ENCODE results near the gene DCST1. TPM values are rescaled to one million over a fixed set of nuclear protein-coding genes. Genes with fewer than 3 reads are reported as not detected.

The DCST1 gene
- total and polyA plus RNA-seq, 2 of the 13 experiments (the other 11 are each of a cell fraction or from before 2014, with no cell fraction given): 0.04 TPM; not detected in 1

- TF ChIP-seq ZNF101 (CRISPR knock-in tag; IDR thresholded peaks at IDR 0.05; ENCODE audit: borderline replicate concordance, low read depth): no peak
- TF ChIP-seq ZNF569 (CRISPR knock-in tag; IDR thresholded peaks at IDR 0.05; ENCODE audit: borderline replicate concordance): no peak
- no peak for TF ChIP-seq HNF4G (IDR thresholded peaks at IDR 0.05; ENCODE audit: borderline replicate concordance, low read depth, low read length)
- no peak for TF ChIP-seq HNF4G (CRISPR knock-in tag; IDR thresholded peaks at IDR 0.05; ENCODE audit: borderline replicate concordance, low read depth)
- peak; percentile 99 for TF ChIP-seq HNRNPL (IDR thresholded peaks at IDR 0.05; ENCODE audit: low read depth, low read length)
- peak; percentile 84; the same call in 1 of the 2 replicates for TF ChIP-seq SSRP1 (CRISPR knock-in tag; IDR thresholded peaks at IDR 0.05)
- TF ChIP-seq KDM2A (CRISPR knock-in tag; IDR thresholded peaks at IDR 0.05; ENCODE audit: borderline replicate concordance, low read depth): peak; percentile 99
- TF ChIP-seq HNRNPH1 (optimal IDR thresholded peaks at IDR 0.05; ENCODE audit: low read depth, low read length): no peak
- TF ChIP-seq PPARG (CRISPR knock-in tag; conservative IDR thresholded peaks at IDR 0.05): peak; percentile 66
- peak; percentile 71 for TF ChIP-seq PHF20 (CRISPR knock-in tag; IDR thresholded peaks at IDR 0.05)
- TF ChIP-seq ZNF30 (CRISPR knock-in tag; IDR thresholded peaks at IDR 0.05): no peak
- no peak for TF ChIP-seq ZUFSP (CRISPR knock-in tag; IDR thresholded peaks at IDR 0.05; ENCODE audit: borderline replicate concordance)
- peak; percentile 72; the same call in 1 of the 2 replicates for TF ChIP-seq ZNF225 (CRISPR knock-in tag; IDR thresholded peaks at IDR 0.05)
- 0 out of 2 replicates have a peak, but pooled peaks have one; percentile 15 for TF ChIP-seq HMG20B (CRISPR knock-in tag; conservative IDR thresholded peaks at IDR 0.05)
- peak; percentile 92 for TF ChIP-seq BORCS8-MEF2B (CRISPR knock-in tag; IDR thresholded peaks at IDR 0.05)
- TF ChIP-seq DRAP1 (CRISPR knock-in tag; IDR thresholded peaks at IDR 0.05): peak; percentile 78
- peak; percentile 84; the same call in 1 of the 2 replicates for TF ChIP-seq YEATS4 (CRISPR knock-in tag; IDR thresholded peaks at IDR 0.05; ENCODE audit: borderline replicate concordance)
- TF ChIP-seq ZNF460 (CRISPR knock-in tag; IDR thresholded peaks at IDR 0.05; ENCODE audit: borderline replicate concordance): no peak; the same call in 1 of the 2 replicates
- 0 out of 2 replicates have a peak, but pooled peaks have one; percentile 63 for TF ChIP-seq NAIF1 (CRISPR knock-in tag; IDR thresholded peaks at IDR 0.05; ENCODE audit: borderline replicate concordance)
- TF ChIP-seq ZBTB14 (CRISPR knock-in tag; IDR thresholded peaks at IDR 0.05): peak; percentile 40; the same call in 1 of the 2 replicates
- TF ChIP-seq ELF3 (CRISPR knock-in tag; IDR thresholded peaks at IDR 0.05): peak; percentile 76; the same call in 1 of the 2 replicates
- TF ChIP-seq ZNF563 (CRISPR knock-in tag; IDR thresholded peaks at IDR 0.05): peak; percentile 73; the same call in 1 of the 2 replicates
- TF ChIP-seq ZNF362 (CRISPR knock-in tag; IDR thresholded peaks at IDR 0.05; ENCODE audit: borderline replicate concordance): peak; percentile 42; the same call in 1 of the 2 replicates
- TF ChIP-seq RFX1 (IDR thresholded peaks at IDR 0.05): no peak
- no peak for TF ChIP-seq SMAD1 (CRISPR knock-in tag; IDR thresholded peaks at IDR 0.05; ENCODE audit: borderline replicate concordance, low read depth)
- peak; percentile 98 for TF ChIP-seq ZBTB7B (CRISPR knock-in tag; IDR thresholded peaks at IDR 0.05)
These were observed 16.3 kb upstream of the DCST1 start (continued) for GRCh38 chr1:155017041-155017945.
